K562 (cell line): ENCODE data around the gene SRRM5. TPM values are rescaled to one million over a fixed set of nuclear protein-coding genes. Genes with fewer than 3 reads are reported as not detected.
"Not testable (repeated sequence)": the region's sequence is repeated elsewhere in the genome, so short reads cannot be mapped to it uniquely, and the experiment has no call there.

Source experiments
- ATAC-seq: fragments of 200-7000 bp; cut with Tn5 transposase; 3 replicates; pipeline ENCODE4 v1.9.1; 2020; ENCODE audit warnings: moderate library complexity
- BruUV-seq: library from RNA; stranded (reverse); fragments of 400-500 nt; replicated peaks from 2 replicates; lab custom pipeline; 2021; lab: Mats Ljungman, UMichigan
- CTCF ChIA-PET: fragments of 300-600 bp; formaldehyde crosslinking; extraction: SDS; loops from one replicate; lab custom pipeline; 2021; ENCODE audit warnings: low intra/inter-chr PET ratio; lab: Yijun Ruan, JAX
- POLR2A ChIA-PET: fragments of 300-600, 350-650 bp; sonication (Branson Sonifier 250); formaldehyde crosslinking; extraction: SDS; loops from one replicate; lab custom pipeline; 2021; ENCODE audit warnings: antibody characterized with exemption, inconsistent platforms; lab: Yijun Ruan, JAX
- DNase-seq, 4 experiments: peaks; one replicate each; pipeline versions ENCODE4 v3.0.0 to v3.0.0-alpha.2; 2011 to 2018; ENCODE audit warnings: low spot score in 3 of 4, mixed read lengths in 3 of 4; ENCODE audit errors: extremely low read depth in 1 of 4
- FAIRE-seq: peaks from 2 replicates; lab custom pipeline; 2011; peaks lifted over from hg19 to GRCh38; lab: Jason Lieb, UNC
- H2AFZ ChIP-seq: 2 replicates; pipeline ENCODE4 v1.6.0; 2011; ENCODE audit warnings: low read depth, low read length, control low read depth, inconsistent platforms
- H3K27ac ChIP-seq: fragments of 200-600 bp; 3 replicates; pipeline ENCODE4 v1.8.0; 2011; ENCODE audit warnings: low read depth, mild to moderate bottlenecking, control low read depth, inconsistent platforms, low read length, moderate library complexity, mixed read lengths; ENCODE audit errors: extremely low read depth
- H3K27me3 ChIP-seq, 2 experiments: fragments of 300-600 bp in 1 of 2; 2 replicates in 1 of 2; 3 replicates in 1 of 2; pipeline versions ENCODE4 v1.6.0 to v1.8.0; 2011; ENCODE audit warnings: inconsistent platforms in 2 of 2, low read length in 2 of 2, mild to moderate bottlenecking in 1 of 2, mixed read lengths in 1 of 2, moderate library complexity in 1 of 2; ENCODE audit not compliant: control insufficient read depth in 2 of 2, insufficient read depth in 2 of 2
- H3K36me3 ChIP-seq: fragments of 300-600 bp; 3 replicates; pipeline ENCODE4 v1.8.0; 2011; ENCODE audit warnings: mild to moderate bottlenecking, low read length, inconsistent platforms; ENCODE audit not compliant: control insufficient read depth, insufficient read depth
- H3K4me1 ChIP-seq, 2 experiments: fragments of 200-600 bp in 1 of 2; replicated peaks in 1 of 2; 2 replicates in 1 of 2; 3 replicates in 1 of 2; pipeline versions ENCODE4 v1.5.1 to v1.8.0; 2011; ENCODE audit warnings: inconsistent platforms in 2 of 2, low read length in 2 of 2, mild to moderate bottlenecking in 1 of 2, mixed read lengths in 1 of 2, moderate library complexity in 1 of 2; ENCODE audit not compliant: control insufficient read depth in 2 of 2, insufficient read depth in 2 of 2
- H3K4me2 ChIP-seq: 2 replicates; pipeline ENCODE4 v1.6.1; 2011; ENCODE audit warnings: low read length, control low read depth, inconsistent platforms, mixed read lengths; ENCODE audit not compliant: insufficient read depth
- H3K4me3 ChIP-seq: fragments of 200-600 bp; sonication (generic), shearing (Covaris generic); 2 replicates; pipeline ENCODE4 v1.5.1; 2016; ENCODE audit warnings: control low read depth, inconsistent platforms
- H3K79me2 ChIP-seq: fragments of 200-600 bp; 3 replicates; pipeline ENCODE4 v1.8.0; 2011; ENCODE audit warnings: low read length, inconsistent platforms; ENCODE audit not compliant: control insufficient read depth, insufficient read depth
- H3K9ac ChIP-seq, 2 experiments: 2 replicates each; pipeline versions ENCODE4 v1.6.0 to v1.6.1; 2011; ENCODE audit warnings: low read depth in 2 of 2, low read length in 2 of 2, control low read depth in 1 of 2, inconsistent platforms in 1 of 2, mild to moderate bottlenecking in 1 of 2, mixed read lengths in 1 of 2; ENCODE audit not compliant: insufficient read depth in 1 of 2
- H3K9me1 ChIP-seq: one replicate; pipeline ENCODE4 v1.6.0; 2011; ENCODE audit warnings: inconsistent platforms, mild to moderate bottlenecking, low read length, moderate library complexity; ENCODE audit not compliant: control insufficient read depth, insufficient read depth
- H3K9me3 ChIP-seq: replicated peaks from 2 replicates; pipeline ENCODE4 v1.5.1; 2011; ENCODE audit warnings: low read depth, low read length, inconsistent platforms; ENCODE audit not compliant: control insufficient read depth, insufficient read depth
- H4K20me1 ChIP-seq: replicated peaks from 2 replicates; pipeline ENCODE4 v1.6.1; 2011; ENCODE audit warnings: low read length, inconsistent platforms, mixed read lengths; ENCODE audit not compliant: control insufficient read depth, insufficient read depth
- FOS ChIP-seq: IDR thresholded peaks from 3 replicates; pipeline ENCODE4 v1.6.1; 2011; ENCODE audit not compliant: insufficient read length; ENCODE audit errors: extremely low read depth
- SETDB1 ChIP-seq: IDR thresholded peaks from one replicate; pipeline ENCODE4 v1.6.1; 2012; ENCODE audit warnings: low read length, control low read depth, inconsistent platforms
- ZNF785 ChIP-seq: fragments of 250-450 bp; sonication (Bioruptor Pico); IDR thresholded peaks from 2 replicates; pipeline ENCODE4 v1.4.0; 2020; ENCODE audit warnings: mild to moderate bottlenecking
- whole genome bisulfite sequencing: fragments of 100-300 bp; shearing (Covaris generic); methylation state at CpG from one replicate; pipeline ENCODE4 v1.1.6; 2016; ENCODE audit warnings: low coverage, mixed read lengths; ENCODE audit not compliant: insufficient coverage; ENCODE audit errors: missing lambda C conversion rate; 5-methylcytosine and 5-hydroxymethylcytosine counted together
- in situ Hi-C: fragments of 300-500 bp; cut with MboI; formaldehyde crosslinking; loops from 4 replicates; pipeline ENCODE4 v1.15.0; 2018; ENCODE audit warnings: inconsistent platforms, mixed read lengths
- intact Hi-C: fragments of 100-400 bp; cut with micrococcal nuclease; formaldehyde crosslinking; loops from 2 replicates; pipeline ENCODE4 v1.14.2; 2022
- polyA plus RNA-seq, 8 experiments: library from polyadenylated mRNA; depleted of rRNA in 4 of 8; stranded (reverse) in 5 of 8; unstranded in 3 of 8; fragments of >200 nt; fragmentation: Nextera tagmentation in 2 of 8; fragmentation: Illumina TruSeq in 1 of 8; extraction: Ambion mirVana in 2 of 8; extraction: Trizol in 1 of 8; gene quantifications; 2 replicates each; pipeline versions ENCODE4 v1.2.1 to v1.2.3, GENCODE V29; 2011 to 2014; ENCODE audit warnings: inconsistent platforms in 1 of 8, missing spikeins in 1 of 8
- total RNA-seq, 7 experiments: library from RNA; depleted of rRNA in 6 of 7; stranded (reverse); fragments of >200 nt in 6 of 7; fragmentation: Illumina TruSeq in 2 of 7; extraction: Trizol in 2 of 7; gene quantifications; 2 replicates each; pipeline versions ENCODE4 v1.2.1 to v1.2.3, GENCODE V29; 2011 to 2021; ENCODE audit warnings: low replicate concordance in 1 of 7
- TF ChIP-seq, protein P1 (sequence below), 2 experiments: IDR thresholded peaks in 1 of 2; conservative IDR thresholded peaks in 1 of 2; 2 replicates each; pipeline ENCODE4 v1.6.1; 2016; ENCODE audit warnings: low read depth in 2 of 2, mild to moderate bottlenecking in 1 of 2, missing compliant biosample characterization in 1 of 2, missing genetic modification characterization in 1 of 2, moderate library complexity in 1 of 2
- TF ChIP-seq, protein P2 (sequence below): fragments of 450-650 bp; formaldehyde crosslinking; IDR thresholded peaks from 2 replicates; pipeline ENCODE4 v1.4.0; 2020; ENCODE audit warnings: mild to moderate bottlenecking, moderate library complexity
- TF ChIP-seq, protein P3 (sequence below): fragments of 250-450 bp; sonication (Bioruptor Pico); IDR thresholded peaks from 2 replicates; pipeline ENCODE4 v1.8.0; 2021; ENCODE audit warnings: borderline replicate concordance, mild to moderate bottlenecking, moderate library complexity; ENCODE audit not compliant: poor library complexity, severe bottlenecking
- TF ChIP-seq, protein P4 (sequence below): fragments of 250-450 bp; sonication (Bioruptor Pico); IDR thresholded peaks from 2 replicates; pipeline ENCODE4 v1.5.0; 2022; ENCODE audit warnings: mild to moderate bottlenecking

SRRM5 gene
- total and polyA plus RNA-seq, 9 of the 15 experiments (the other 6 are each of a cell fraction or from before 2014, with no cell fraction given), result 0.09 to 0.45 (median 0.18) TPM; not detected in 2

DNA sequence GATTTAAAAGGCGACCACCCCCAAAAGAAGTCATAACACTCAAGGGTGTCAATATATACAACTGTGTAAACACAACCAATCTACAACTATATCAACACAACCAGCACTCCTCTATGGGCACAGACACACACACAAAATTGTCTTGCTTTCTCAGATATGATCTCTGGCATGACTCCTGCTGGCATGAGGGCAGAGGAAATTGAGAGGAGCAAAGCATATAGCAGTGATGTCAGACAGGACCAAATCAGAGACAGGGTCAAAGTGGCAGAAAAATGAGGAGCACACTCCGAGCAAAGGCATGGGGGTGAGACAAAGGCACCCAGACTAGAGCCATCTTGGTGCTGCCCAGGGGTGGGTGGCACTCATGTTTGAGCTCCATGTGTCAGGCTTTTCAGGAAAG, 25.5 kb upstream of the SRRM5 start:
- H3K4me3 ChIP-seq, result no peak overlapping the region
- 0 out of 3 replicates have a peak, but pooled peaks cover 4% of the 10 kb centered on the region for H3K36me3 ChIP-seq
- H4K20me1 ChIP-seq, result no peaks in the 10 kb centered on the region
- in situ Hi-C loops, result no loop called here
- H2AFZ ChIP-seq, result no peak overlapping the region
- H3K4me2 ChIP-seq, result no peak overlapping the region
- no peaks in the 10 kb centered on the region for H3K27me3 ChIP-seq
- intact Hi-C loops, result no loop called here
- H3K4me1 ChIP-seq, result peaks cover 3 to 7% of the 10 kb centered on the region in 2 experiments; a peak in 4 of 5 replicates
- 36% methylated on average over 2 of the region's 2 CpGs for WGBS
- FAIRE-seq, result no peak
- no peak for DNase-seq
- no peaks in the 10 kb centered on the region for H3K79me2 ChIP-seq
- no peak for ATAC-seq
- no peaks in the 10 kb centered on the region for H3K9me3 ChIP-seq
- ChIA-PET POLR2A (no interaction called here), CTCF (no interaction called here)
- H3K9me1 ChIP-seq, result no peaks in the 10 kb centered on the region
- TF ChIP-seq, protein P1, sequence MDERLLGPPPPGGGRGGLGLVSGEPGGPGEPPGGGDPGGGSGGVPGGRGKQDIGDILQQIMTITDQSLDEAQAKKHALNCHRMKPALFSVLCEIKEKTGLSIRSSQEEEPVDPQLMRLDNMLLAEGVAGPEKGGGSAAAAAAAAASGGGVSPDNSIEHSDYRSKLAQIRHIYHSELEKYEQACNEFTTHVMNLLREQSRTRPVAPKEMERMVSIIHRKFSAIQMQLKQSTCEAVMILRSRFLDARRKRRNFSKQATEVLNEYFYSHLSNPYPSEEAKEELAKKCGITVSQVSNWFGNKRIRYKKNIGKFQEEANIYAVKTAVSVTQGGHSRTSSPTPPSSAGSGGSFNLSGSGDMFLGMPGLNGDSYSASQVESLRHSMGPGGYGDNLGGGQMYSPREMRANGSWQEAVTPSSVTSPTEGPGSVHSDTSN (CRISPR knock-in tag; IDR thresholded peaks at IDR 0.05; ENCODE audit: low read depth), result no peak
- TF ChIP-seq, protein P1 (tag; conservative IDR thresholded peaks at IDR 0.05; ENCODE audit: low read depth), result no peak
- TF ChIP-seq FOS (no peak), ZNF785 (CRISPR knock-in tag) (no peak), SETDB1 (no peak)
- TF ChIP-seq, protein P2, sequence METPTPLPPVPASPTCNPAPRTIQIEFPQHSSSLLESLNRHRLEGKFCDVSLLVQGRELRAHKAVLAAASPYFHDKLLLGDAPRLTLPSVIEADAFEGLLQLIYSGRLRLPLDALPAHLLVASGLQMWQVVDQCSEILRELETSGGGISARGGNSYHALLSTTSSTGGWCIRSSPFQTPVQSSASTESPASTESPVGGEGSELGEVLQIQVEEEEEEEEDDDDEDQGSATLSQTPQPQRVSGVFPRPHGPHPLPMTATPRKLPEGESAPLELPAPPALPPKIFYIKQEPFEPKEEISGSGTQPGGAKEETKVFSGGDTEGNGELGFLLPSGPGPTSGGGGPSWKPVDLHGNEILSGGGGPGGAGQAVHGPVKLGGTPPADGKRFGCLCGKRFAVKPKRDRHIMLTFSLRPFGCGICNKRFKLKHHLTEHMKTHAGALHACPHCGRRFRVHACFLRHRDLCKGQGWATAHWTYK (CRISPR knock-in tag), result no peak
- TF ChIP-seq, protein P3, sequence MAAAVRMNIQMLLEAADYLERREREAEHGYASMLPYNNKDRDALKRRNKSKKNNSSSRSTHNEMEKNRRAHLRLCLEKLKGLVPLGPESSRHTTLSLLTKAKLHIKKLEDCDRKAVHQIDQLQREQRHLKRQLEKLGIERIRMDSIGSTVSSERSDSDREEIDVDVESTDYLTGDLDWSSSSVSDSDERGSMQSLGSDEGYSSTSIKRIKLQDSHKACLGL (CRISPR knock-in tag), result no peak
- TF ChIP-seq, protein P4, sequence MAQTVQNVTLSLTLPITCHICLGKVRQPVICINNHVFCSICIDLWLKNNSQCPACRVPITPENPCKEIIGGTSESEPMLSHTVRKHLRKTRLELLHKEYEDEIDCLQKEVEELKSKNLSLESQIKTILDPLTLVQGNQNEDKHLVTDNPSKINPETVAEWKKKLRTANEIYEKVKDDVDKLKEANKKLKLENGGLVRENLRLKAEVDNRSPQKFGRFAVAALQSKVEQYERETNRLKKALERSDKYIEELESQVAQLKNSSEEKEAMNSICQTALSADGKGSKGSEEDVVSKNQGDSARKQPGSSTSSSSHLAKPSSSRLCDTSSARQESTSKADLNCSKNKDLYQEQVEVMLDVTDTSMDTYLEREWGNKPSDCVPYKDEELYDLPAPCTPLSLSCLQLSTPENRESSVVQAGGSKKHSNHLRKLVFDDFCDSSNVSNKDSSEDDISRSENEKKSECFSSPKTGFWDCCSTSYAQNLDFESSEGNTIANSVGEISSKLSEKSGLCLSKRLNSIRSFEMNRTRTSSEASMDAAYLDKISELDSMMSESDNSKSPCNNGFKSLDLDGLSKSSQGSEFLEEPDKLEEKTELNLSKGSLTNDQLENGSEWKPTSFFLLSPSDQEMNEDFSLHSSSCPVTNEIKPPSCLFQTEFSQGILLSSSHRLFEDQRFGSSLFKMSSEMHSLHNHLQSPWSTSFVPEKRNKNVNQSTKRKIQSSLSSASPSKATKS (CRISPR knock-in tag), result no peak
- BruUV-seq, result no TSS peak
- no peak overlapping the region for H3K9ac ChIP-seq
- H3K27ac ChIP-seq, result no peak overlapping the region

DNA sequence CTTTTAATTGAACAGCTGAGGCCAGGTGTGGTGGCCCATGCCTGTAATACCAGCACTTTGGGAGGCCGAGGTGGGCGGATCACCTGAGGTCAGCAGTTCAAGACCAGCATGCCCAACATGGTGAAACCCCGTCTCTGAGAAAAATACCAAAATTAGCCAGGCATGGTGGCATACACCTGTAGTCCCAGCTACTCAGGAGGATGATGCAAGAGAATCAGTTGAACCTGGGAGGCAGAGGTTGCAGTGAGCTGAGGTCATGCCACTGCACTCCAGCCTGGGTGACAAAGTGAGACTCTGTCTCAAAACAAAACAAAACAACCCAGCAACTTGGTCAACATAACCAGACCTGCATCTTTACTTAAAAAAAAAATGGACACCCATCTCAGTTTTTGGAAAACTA, 24.9 kb upstream of the SRRM5 start:
- H3K9ac ChIP-seq, H3K9me1 ChIP-seq, H3K36me3 ChIP-seq, DNase-seq, POLR2A ChIA-PET, H3K27ac ChIP-seq, ATAC-seq, H2AFZ ChIP-seq, intact Hi-C loops, FAIRE-seq, H3K79me2 ChIP-seq, H3K4me3 ChIP-seq, H3K4me1 ChIP-seq, BruUV-seq, H4K20me1 ChIP-seq, H3K4me2 ChIP-seq, H3K9me3 ChIP-seq, CTCF ChIA-PET, in situ Hi-C loops, H3K27me3 ChIP-seq: not testable (repeated sequence)
- WGBS, result 80% methylated on average over 3 of the region's 3 CpGs
